Mucosa of descending colon (tissue), 3 donors: ENCODE data around the gene NR3C1. TPM values are rescaled to one million over a fixed set of nuclear protein-coding genes. Genes with fewer than 3 reads are reported as not detected.
"Not testable (repeated sequence)": the region's sequence is repeated elsewhere in the genome, so short reads cannot be mapped to it uniquely, and the experiment has no call there.

Experiments
- ATAC-seq: fragments of 200-7000 bp; cut with Tn5 transposase; one replicate; pipeline ENCODE4 v1.9.1; 2020; ENCODE audit warnings: mild to moderate bottlenecking, moderate library complexity
- DNase-seq, 3 donors: peaks; one replicate each; pipeline ENCODE4 v3.0.0-alpha.2; 2020
- H3K36me3 ChIP-seq: fragments of 200-600 bp; one replicate; pipeline ENCODE4 v1.8.0; 2021; ENCODE audit warnings: low read depth, mild to moderate bottlenecking
- H3K4me1 ChIP-seq: fragments of 200-600 bp; one replicate; pipeline ENCODE4 v1.8.0; 2021; ENCODE audit warnings: low read depth, mild to moderate bottlenecking
- H3K4me3 ChIP-seq: fragments of 200-600 bp; one replicate; pipeline ENCODE4 v1.8.0; 2021; ENCODE audit warnings: mild to moderate bottlenecking
- H3K9me3 ChIP-seq: fragments of 200-600 bp; one replicate; pipeline ENCODE4 v1.8.0; 2021; ENCODE audit warnings: mild to moderate bottlenecking
- CTCF ChIP-seq: fragments of 200-600 bp; IDR thresholded peaks from one replicate; pipeline ENCODE4 v1.8.0; 2022; ENCODE audit warnings: antibody characterized with exemption, mild to moderate bottlenecking
- intact Hi-C, 2 donors: fragments of 100-400 bp; cut with DNase I in 1 of 2; cut with micrococcal nuclease in 1 of 2; formaldehyde crosslinking; loops; one replicate each; pipeline versions ENCODE4 v1.11.0 to v1.11.1; 2022; cut with DNase I, micrococcal nuclease
- total RNA-seq, 3 donors: library from RNA; stranded (reverse); fragmentation: NEBNext Ultra II Directional in 2 of 3; extraction: Animal tissue kit (Norgen Biotek cat#: 25700) in 2 of 3; gene quantifications; one replicate each; pipeline versions ENCODE4 v1.2.1 to v1.2.4, GENCODE V29; 2021 to 2023
- donor health status: DM: no; HTN: no; CAD: no; lungs with moderate emphysema.
- donor health status: DM: no; HTN: no; CAD: no.
- donor health status: DM: no; HTN: yes; CAD: no.

Gene NR3C1
- total RNA-seq, 3 donors from 2014 or later = 25.6 to 59.0 (median 27.7) TPM

GRCh38 chr5:143328589-143329220 is 74.8 kb downstream of the NR3C1 start:
- H3K9me3 ChIP-seq = no peaks in the 10 kb centered on the region
- TF ChIP-seq CTCF = no peak
- no peaks in the 10 kb centered on the region for H3K36me3 ChIP-seq
- intact Hi-C loops = no loop called here
- no peak overlapping the region for H3K4me3 ChIP-seq
- H3K4me1 ChIP-seq = no peaks in the 10 kb centered on the region
- DNase-seq (no peak), ATAC-seq (no peak)

GRCh38 chr5:143325086-143325485 is 78.4 kb downstream of the NR3C1 start:
- H3K4me1 ChIP-seq, intact Hi-C loops, ATAC-seq: not testable (repeated sequence)

GRCh38 chr5:143322931-143323630 is 80.4 kb downstream of the NR3C1 start:
- DNase-seq, H3K4me1 ChIP-seq, ATAC-seq, H3K9me3 ChIP-seq, H3K4me3 ChIP-seq, intact Hi-C loops, H3K36me3 ChIP-seq: not testable (repeated sequence)

More at GRCh38 chr5:143325086-143325485, 78.4 kb downstream of the NR3C1 start:
- DNase-seq, H3K9me3 ChIP-seq, H3K4me3 ChIP-seq, H3K36me3 ChIP-seq: not testable (repeated sequence)

- ATAC-seq (no peak), DNase-seq (no peak)
- Histone ChIP-seq H3K4me3 (no peak overlapping the region), H3K36me3 (no peaks in the 10 kb centered on the region), H3K4me1 (no peaks in the 10 kb centered on the region), H3K9me3 (no peaks in the 10 kb centered on the region)
- intact Hi-C loops = no loop called here
- TF ChIP-seq CTCF = no peak
These were observed 81.3 kb downstream of the NR3C1 start for GRCh38 chr5:143322176-143322575.

GRCh38 chr5:143319437-143320227 is 83.9 kb downstream of the NR3C1 start:
- no peak for ATAC-seq
- H3K4me3 ChIP-seq = no peak overlapping the region
- H3K36me3 ChIP-seq = no peaks in the 10 kb centered on the region
- no peak for DNase-seq
- no peak for TF ChIP-seq CTCF
- intact Hi-C loops = no loop called here
- H3K4me1 ChIP-seq = no peaks in the 10 kb centered on the region
- no peaks in the 10 kb centered on the region for H3K9me3 ChIP-seq

- intact Hi-C loops = no loop called here
- ATAC-seq = no peak
- Histone ChIP-seq H3K4me3 (no peak overlapping the region), H3K9me3 (no peaks in the 10 kb centered on the region), H3K36me3 (no peaks in the 10 kb centered on the region), H3K4me1 (no peaks in the 10 kb centered on the region)
- TF ChIP-seq CTCF = no peak
- DNase-seq = no peak
These were observed 84.7 kb downstream of the NR3C1 start for GRCh38 chr5:143318833-143319232.
